OCI-LY7 (cell line): Measurements from ENCODE around the gene TRIM28. TPM values are rescaled to one million over a fixed set of nuclear protein-coding genes. Genes with fewer than 3 reads are reported as not detected.

Source experiments
- BruUV-seq: library from RNA; stranded (reverse); fragments of 400-500 nt; replicated peaks from 2 replicates; lab custom pipeline; 2021; lab: Mats Ljungman, UMichigan
- CTCF ChIA-PET: fragments of 300-600 bp; sonication (Branson Sonifier 250); formaldehyde crosslinking; loops from one replicate; lab custom pipeline; 2022; ENCODE audit warnings: antibody characterized with exemption; ENCODE audit not compliant: unreplicated experiment; lab: Charles Lee
- POLR2A ChIA-PET: fragments of 300-600 bp; sonication (Branson Sonifier 250); formaldehyde crosslinking; loops from one replicate; lab custom pipeline; 2022; ENCODE audit warnings: antibody characterized with exemption; lab: Charles Lee
- DNase-seq: peaks from one replicate; pipeline ENCODE4 v3.0.0-alpha.2; 2015; ENCODE audit warnings: low spot score
- H2AFZ ChIP-seq: fragments of 200-600 bp; sonication (generic), shearing (Covaris generic); 2 replicates; pipeline ENCODE4 v1.6.1; 2014; ENCODE audit warnings: mild to moderate bottlenecking, antibody characterized with exemption, low read length, moderate library complexity
- H3K27ac ChIP-seq: fragments of 200-600 bp; sonication (generic); 2 replicates; pipeline ENCODE4 v1.5.1; 2014; ENCODE audit warnings: mixed run types, low read depth, mild to moderate bottlenecking, moderate library complexity, low read length, inconsistent platforms; ENCODE audit not compliant: poor library complexity, severe bottlenecking
- H3K36me3 ChIP-seq: fragments of 200-600 bp; sonication (generic); 2 replicates; pipeline ENCODE4 v1.6.1; 2014; ENCODE audit warnings: mild to moderate bottlenecking, antibody characterized with exemption, low read length, moderate library complexity, mixed read lengths; ENCODE audit not compliant: insufficient read depth
- H3K4me1 ChIP-seq: fragments of 200-600 bp; sonication (generic); 2 replicates; pipeline ENCODE4 v1.5.1; 2014; ENCODE audit warnings: mild to moderate bottlenecking, low read length; ENCODE audit not compliant: insufficient read depth, poor library complexity, severe bottlenecking
- H3K4me2 ChIP-seq: fragments of 200-600 bp; sonication (generic); 2 replicates; pipeline ENCODE4 v1.6.1; 2014; ENCODE audit warnings: mild to moderate bottlenecking, low read length
- H3K4me3 ChIP-seq: fragments of 200-600 bp; sonication (generic); 2 replicates; pipeline ENCODE4 v1.5.1; 2014; ENCODE audit warnings: mild to moderate bottlenecking, low read depth, low read length; ENCODE audit not compliant: poor library complexity, severe bottlenecking
- H3K79me2 ChIP-seq: fragments of 200-600 bp; sonication (generic); 2 replicates; pipeline ENCODE4 v1.6.1; 2016; ENCODE audit warnings: low read depth, mild to moderate bottlenecking, low read length, moderate library complexity, mixed read lengths; ENCODE audit not compliant: insufficient read depth
- H3K9me2 ChIP-seq: fragments of 200-600 bp; sonication (generic); 2 replicates; pipeline ENCODE4 v1.6.1; 2016; ENCODE audit warnings: mild to moderate bottlenecking, low read length, mixed read lengths; ENCODE audit not compliant: insufficient read depth
- H3K9me3 ChIP-seq: fragments of 200-600 bp; sonication (generic); 2 replicates; pipeline ENCODE4 v1.6.1; 2014; ENCODE audit warnings: mild to moderate bottlenecking, mixed run types, low read length, mixed read lengths
- H4K20me1 ChIP-seq: fragments of 200-600 bp; sonication (generic); 2 replicates; pipeline ENCODE4 v1.6.1; 2014; ENCODE audit warnings: mild to moderate bottlenecking, antibody characterized with exemption, low read length, moderate library complexity, mixed read lengths; ENCODE audit not compliant: insufficient read depth
- CTCF ChIP-seq: fragments of 200-600 bp; sonication (generic); conservative IDR thresholded peaks from 2 replicates; pipeline ENCODE4 v1.5.1; 2014; ENCODE audit warnings: mild to moderate bottlenecking, antibody characterized with exemption, low read length, moderate library complexity, mixed read lengths
- EZH2phosphoT487 ChIP-seq: fragments of 200-600 bp; sonication (generic); IDR thresholded peaks from 2 replicates; pipeline ENCODE4 v1.6.1; 2018; ENCODE audit warnings: low read depth, borderline replicate concordance, mild to moderate bottlenecking, mixed run types, antibody characterized with exemption, low read length, moderate library complexity, mixed read lengths
- intact Hi-C: fragments of 100-400 bp; cut with micrococcal nuclease; formaldehyde crosslinking; loops from one replicate; pipeline ENCODE4 v1.10.0; 2022; ENCODE audit not compliant: unreplicated experiment
- total RNA-seq, 2 experiments: library from RNA; depleted of rRNA in 1 of 2; stranded (reverse); fragments of >200 nt in 1 of 2; shearing (Covaris generic) in 1 of 2; gene quantifications; 2 replicates each; pipeline ENCODE4 v1.2.3, GENCODE V29; 2014 to 2022

The TRIM28 gene
- total RNA-seq, 2 experiments from 2014 or later, result 601 to 729 TPM

- no TSS peak for BruUV-seq
- Histone ChIP-seq H3K79me2 (peaks cover 7% of the 10 kb centered on the region), H3K4me1 (peaks cover 24% of the 10 kb centered on the region), H3K4me3 (no peak overlapping the region), H4K20me1 (no peaks in the 10 kb centered on the region), H3K27ac (no peak overlapping the region), H3K36me3 (peaks cover 9% of the 10 kb centered on the region; the same call in 1 of the 2 replicates), H3K9me2 (no peaks in the 10 kb centered on the region), H3K9me3 (no peaks in the 10 kb centered on the region), H3K4me2 (peak overlapping the region; percentile 33; the same call in 1 of the 2 replicates), H2AFZ (no peak overlapping the region)
- intact Hi-C loops, result no loop called here
- POLR2A ChIA-PET, result no interaction called here
- no peak for DNase-seq
- TF ChIP-seq EZH2phosphoT487 (no peak), CTCF (no peak)
- CTCF ChIA-PET, result interaction anchor here (0.5 kb wide), 1 partner anchor 748 kb away, joined by 15 read pairs; the partner anchor contains the start of gene ZNF552
These were observed 18.5 kb downstream of the TRIM28 start for GRCh38 chr19:58562122-58563033.

- no peaks in the 10 kb centered on the region; the same call in 1 of the 2 replicates for H3K79me2 ChIP-seq
- no peaks in the 10 kb centered on the region for H3K9me2 ChIP-seq
- H4K20me1 ChIP-seq, result no peaks in the 10 kb centered on the region
- H2AFZ ChIP-seq, result no peak overlapping the region
- H3K36me3 ChIP-seq, result peaks cover 9% of the 10 kb centered on the region; the same call in 1 of the 2 replicates
- H3K9me3 ChIP-seq, result no peaks in the 10 kb centered on the region
- ChIA-PET CTCF (no interaction called here), POLR2A (no interaction called here)
- TF ChIP-seq EZH2phosphoT487, result no peak
- BruUV-seq, result no TSS peak
- no peak overlapping the region for H3K27ac ChIP-seq
- H3K4me1 ChIP-seq, result peaks cover 24% of the 10 kb centered on the region
- intact Hi-C loops, result no loop called here
- peak overlapping the region; percentile 33; the same call in 1 of the 2 replicates for H3K4me2 ChIP-seq
- H3K4me3 ChIP-seq, result no peak overlapping the region
- DNase-seq, result peak; percentile 40
These were observed 19.2 kb downstream of the TRIM28 start for GRCh38 chr19:58563034-58563573.

- Histone ChIP-seq H3K9me2 (no peaks in the 10 kb centered on the region), H3K4me1 (peaks cover 24% of the 10 kb centered on the region), H4K20me1 (no peaks in the 10 kb centered on the region), H3K27ac (no peak overlapping the region), H2AFZ (no peak overlapping the region), H3K79me2 (no peaks in the 10 kb centered on the region), H3K36me3 (peaks cover 14% of the 10 kb centered on the region; the same call in 1 of the 2 replicates), H3K4me3 (no peak overlapping the region), H3K4me2 (no peak overlapping the region), H3K9me3 (no peaks in the 10 kb centered on the region)
- intact Hi-C loops, result no loop called here
- BruUV-seq, result no TSS peak
- DNase-seq, result no peak
- TF ChIP-seq EZH2phosphoT487, result no peak
- no peak for TF ChIP-seq CTCF
- POLR2A ChIA-PET, result no interaction called here
- CTCF ChIA-PET, result no interaction called here
These were observed 20.0 kb downstream of the TRIM28 start for GRCh38 chr19:58563823-58564222.
